Measurements from ENCODE around the gene CERS3. TPM values are rescaled to one million over a fixed set of nuclear protein-coding genes. Genes with fewer than 3 reads are reported as not detected.
A peak's percentile ranks its signal among the peaks of the same experiment; 100 is the strongest.

Gene CERS3
- total and polyA plus RNA-seq, 10 of the 15 experiments (the other 5 are each of a cell fraction or from before 2014, with no cell fraction given): not detected

- DNase-seq (ENCODE audit: low read depth, low spot score) (peak; percentile 3), FAIRE-seq (no peak), ATAC-seq (no peak)
- ChIA-PET RAD21 (ENCODE audit: unreplicated experiment) (no interaction called here), SMC1A (ENCODE audit: uncharacterized antibody, unreplicated experiment) (no interaction called here), CTCF (interaction anchor here (0.6 kb wide), 1 partner anchor 15 kb away, joined by 4 read pairs; no protein-coding TSS in a partner anchor), POLR2A (no interaction called here)
- Histone ChIP-seq H3K4me3 (no peak overlapping the region), H3K27me3 (replicated peaks in 1 of 2; ENCODE audit: control insufficient read depth in 2 of 2, insufficient read depth in 2 of 2, low read length in 1 of 2) (no peaks in the 10 kb centered on the region), H3K9me3 (replicated peaks; ENCODE audit: control insufficient read depth, insufficient read depth, low read length) (no peaks in the 10 kb centered on the region; the same call in 2 of the 3 replicates), H3K9ac (ENCODE audit: control insufficient read depth, insufficient read depth, low read length) (no peak overlapping the region), H3K4me2 (ENCODE audit: control insufficient read depth, insufficient read depth) (no peak overlapping the region), H3K36me3 (ENCODE audit: control insufficient read depth in 2 of 2, insufficient read depth in 2 of 2, low read length in 1 of 2) (no peaks in the 10 kb centered on the region), H4K20me1 (ENCODE audit: control insufficient read depth, insufficient read depth) (no peaks in the 10 kb centered on the region), H2AFZ (ENCODE audit: control insufficient read depth, low read depth, low read length) (no peak overlapping the region), H3K27ac (ENCODE audit: control insufficient read depth, insufficient read depth) (no peak overlapping the region), H3K4me1 (ENCODE audit: control insufficient read depth, insufficient read depth, low read length) (peaks cover 8% of the 10 kb centered on the region), H3K79me2 (ENCODE audit: control insufficient read depth, insufficient read depth, low read length) (no peaks in the 10 kb centered on the region)
- BruUV-seq (replicated peaks): no TSS peak
- no peak for TF ChIP-seq HDGF (IDR thresholded peaks at IDR 0.05)
- TF ChIP-seq ZNF384 (IDR thresholded peaks at IDR 0.05; ENCODE audit: borderline replicate concordance, low read depth, low read length): no peak
- no peak for TF ChIP-seq REST (IDR thresholded peaks at IDR 0.05; ENCODE audit: low read depth, low read length)
- in situ Hi-C loops (cut with MboI) (no loop called here), intact Hi-C loops (cut with micrococcal nuclease; ENCODE audit: unreplicated experiment) (no loop called here)
- WGBS (ENCODE audit: insufficient coverage, insufficient replicate concordance, low lambda C conversion rate, missing lambda C conversion rate): 3% methylated on average over 2 of the region's 2 CpGs
These were observed 67.7 kb downstream of the CERS3 start for GRCh38 chr15:100461049-100461448.

- no peaks in the 10 kb centered on the region for H3K36me3 ChIP-seq (ENCODE audit: control insufficient read depth in 2 of 2, insufficient read depth in 2 of 2, low read length in 1 of 2)
- CTCF ChIA-PET: no interaction called here
- SMC1A ChIA-PET (ENCODE audit: uncharacterized antibody, unreplicated experiment): no interaction called here
- DNase-seq (ENCODE audit: low read depth, low spot score) (no peak), ATAC-seq (no peak), FAIRE-seq (no peak)
- BruUV-seq (replicated peaks): no TSS peak
- H3K9me3 ChIP-seq (replicated peaks; ENCODE audit: control insufficient read depth, insufficient read depth, low read length): no peaks in the 10 kb centered on the region; the same call in 2 of the 3 replicates
- intact Hi-C loops (cut with micrococcal nuclease; ENCODE audit: unreplicated experiment) (no loop called here), in situ Hi-C loops (cut with MboI) (no loop called here)
- no peaks in the 10 kb centered on the region for H3K27me3 ChIP-seq (replicated peaks in 1 of 2; ENCODE audit: control insufficient read depth in 2 of 2, insufficient read depth in 2 of 2, low read length in 1 of 2)
- H3K27ac ChIP-seq (ENCODE audit: control insufficient read depth, insufficient read depth): no peak overlapping the region
- no peak overlapping the region for H3K4me3 ChIP-seq
- H3K4me1 ChIP-seq (ENCODE audit: control insufficient read depth, insufficient read depth, low read length): no peaks in the 10 kb centered on the region; the same call in none of the 2 replicates
- H4K20me1 ChIP-seq (ENCODE audit: control insufficient read depth, insufficient read depth): no peaks in the 10 kb centered on the region
- no peak overlapping the region for H3K4me2 ChIP-seq (ENCODE audit: control insufficient read depth, insufficient read depth)
- no peak overlapping the region for H3K9ac ChIP-seq (ENCODE audit: control insufficient read depth, insufficient read depth, low read length)
- WGBS (ENCODE audit: insufficient coverage, insufficient replicate concordance, low lambda C conversion rate, missing lambda C conversion rate): 40% methylated on average over 1 of the region's 1 CpG
- no peak overlapping the region for H2AFZ ChIP-seq (ENCODE audit: control insufficient read depth, low read depth, low read length)
- RAD21 ChIA-PET (ENCODE audit: unreplicated experiment): no interaction called here
- H3K79me2 ChIP-seq (ENCODE audit: control insufficient read depth, insufficient read depth, low read length): no peaks in the 10 kb centered on the region
- POLR2A ChIA-PET: no interaction called here
- TF ChIP-seq FOXM1 (IDR thresholded peaks at IDR 0.05; ENCODE audit: low read depth, low read length) (no peak), CTCF (IDR thresholded peaks at IDR 0.05 in 2 of 3, conservative IDR thresholded peaks at IDR 0.05 in 1 of 3; ENCODE audit: control insufficient read depth in 2 of 3, extremely low read depth in 1 of 3, insufficient read depth in 1 of 3, low read depth in 3 of 3, low read length in 3 of 3) (no peak), EP300 (IDR thresholded peaks at IDR 0.05; ENCODE audit: borderline replicate concordance in 1 of 2, control insufficient read depth in 1 of 2, low read depth in 2 of 2, low read length in 2 of 2) (no peak), ASH2L (IDR thresholded peaks at IDR 0.05; ENCODE audit: borderline replicate concordance, low read depth) (no peak), HCFC1 (IDR thresholded peaks at IDR 0.05; ENCODE audit: low read length) (no peak), ATF7 (IDR thresholded peaks at IDR 0.05; ENCODE audit: low read depth) (no peak), EZH2 (IDR thresholded peaks at IDR 0.05; ENCODE audit: borderline replicate concordance, control insufficient read depth, low read depth, low read length) (no peak), BACH1 (IDR thresholded peaks at IDR 0.05; ENCODE audit: borderline replicate concordance) (no peak), CBX3 (IDR thresholded peaks at IDR 0.05; ENCODE audit: borderline replicate concordance, low read depth) (no peak)
These were observed 71.5 kb downstream of the CERS3 start for GRCh38 chr15:100457201-100457600.
